HG03565 (cell line): ENCODE measurements around the gene EIF4E3.
A peak's percentile ranks its signal among the peaks of the same experiment; 100 is the strongest.

Source experiments
- ATAC-seq: cut with Tn5 transposase; IDR thresholded peaks from one replicate; pipeline ENCODE4 v1.9.1; 2021; ENCODE audit warnings: mild to moderate bottlenecking, moderate library complexity; ENCODE audit not compliant: unreplicated experiment

The EIF4E3 gene

GRCh38 chr3:71724171-71724453, 1.1 kb downstream of the EIF4E3 start:
- ATAC-seq = no peak

GRCh38 chr3:71723452-71724170, 1.6 kb downstream of the EIF4E3 start:
- ATAC-seq = peak; percentile 52

GRCh38 chr3:71722693-71723092, 2.5 kb downstream of the EIF4E3 start:
- no peak for ATAC-seq

GRCh38 chr3:71721651-71722157, 3.5 kb downstream of the EIF4E3 start:
- ATAC-seq = no peak

GRCh38 chr3:71721002-71721401, 4.2 kb downstream of the EIF4E3 start:
- ATAC-seq = no peak

- ATAC-seq = no peak
Observed at GRCh38 chr3:71718072-71718471, 7.1 kb downstream of the EIF4E3 start.

GRCh38 chr3:71714595-71714994, 10.6 kb downstream of the EIF4E3 start:
- no peak for ATAC-seq

- no peak for ATAC-seq
Observed at GRCh38 chr3:71713041-71713440, 12.2 kb downstream of the EIF4E3 start.

- peak; percentile 87 for ATAC-seq
Observed at GRCh38 chr3:71710906-71711494, 14.2 kb downstream of the EIF4E3 start.

- no peak for ATAC-seq
Observed at GRCh38 chr3:71709908-71710511, 15.2 kb downstream of the EIF4E3 start.

GRCh38 chr3:71708476-71709105, 16.6 kb downstream of the EIF4E3 start:
- ATAC-seq = no peak

- no peak for ATAC-seq
Observed at GRCh38 chr3:71707595-71707994, 17.6 kb downstream of the EIF4E3 start.

GRCh38 chr3:71705681-71706080, 19.5 kb downstream of the EIF4E3 start:
- ATAC-seq = no peak

- no peak for ATAC-seq
Observed at GRCh38 chr3:71704915-71705314, 20.3 kb downstream of the EIF4E3 start.

- ATAC-seq = no peak
Observed at GRCh38 chr3:71703797-71704196, 21.4 kb downstream of the EIF4E3 start.

GRCh38 chr3:71702131-71703024, 22.8 kb downstream of the EIF4E3 start:
- no peak for ATAC-seq

- ATAC-seq = no peak
Observed at GRCh38 chr3:71701251-71701762, 23.9 kb downstream of the EIF4E3 start.

- ATAC-seq = no peak
Observed at GRCh38 chr3:71695000-71695482, 30.2 kb downstream of the EIF4E3 start.

- ATAC-seq = no peak
Observed at GRCh38 chr3:71694358-71694999, 30.7 kb downstream of the EIF4E3 start.

GRCh38 chr3:71693641-71694040, 31.6 kb downstream of the EIF4E3 start:
- ATAC-seq = no peak
